Activated T-helper 17 cell treated with anti-CD3 and anti-CD28 coated beads, Interleukin-2, amount 50 U/mL, for 72 hours (primary cell): ENCODE results near the gene CCDC3. TPM values are rescaled to one million over a fixed set of nuclear protein-coding genes. Genes with fewer than 3 reads are reported as not detected.

Source experiments
- ATAC-seq: fragments of 150-1000 bp; cut with Tn5 transposase; replicated peaks from 2 replicates; pipeline ENCODE4 v1.10.0; 2021; ENCODE audit warnings: mild to moderate bottlenecking, moderate library complexity
- H3K27ac Mint-ChIP-seq: one replicate; pipeline ENCODE4 v1.8.0; 2022; ENCODE audit warnings: mixed read lengths
- H3K27me3 Mint-ChIP-seq: one replicate; pipeline ENCODE4 v1.8.0; 2022; ENCODE audit warnings: mixed read lengths
- H3K36me3 Mint-ChIP-seq: one replicate; pipeline ENCODE4 v1.8.0; 2022; ENCODE audit warnings: low read depth, mild to moderate bottlenecking, mixed read lengths
- H3K4me1 Mint-ChIP-seq: one replicate; pipeline ENCODE4 v1.8.0; 2022; ENCODE audit warnings: mixed read lengths
- H3K4me3 Mint-ChIP-seq: one replicate; pipeline ENCODE4 v1.8.0; 2022; ENCODE audit warnings: mild to moderate bottlenecking, mixed read lengths
- H3K9me3 Mint-ChIP-seq: one replicate; pipeline ENCODE4 v1.8.0; 2022; ENCODE audit warnings: mixed read lengths
- total RNA-seq, 2 donors: library from RNA; stranded (reverse); gene quantifications; one replicate each; pipeline ENCODE4 v1.2.3, GENCODE V29; 2022

Gene CCDC3
- total RNA-seq, 2 donors from 2014 or later: 0.26 to 2.5 TPM

DNA sequence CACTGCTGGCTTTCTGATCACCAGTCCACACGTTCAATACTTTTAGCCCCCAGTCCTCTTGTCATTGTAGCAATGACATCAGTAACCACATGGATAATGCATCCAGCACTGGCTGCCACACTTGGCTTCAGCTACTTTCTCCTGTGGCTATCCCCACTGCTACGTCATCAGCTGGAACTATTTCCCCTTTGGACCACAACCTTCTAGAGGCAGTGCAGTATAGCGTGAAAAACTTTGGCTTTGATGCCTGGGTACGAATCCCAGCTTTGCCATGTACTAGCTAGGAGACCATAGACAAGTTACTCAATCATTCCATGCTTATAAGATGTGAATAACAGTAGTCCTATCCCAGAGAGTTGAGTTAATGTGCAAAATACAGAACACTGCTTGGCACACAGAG lies 63.2 kb downstream of the CCDC3 start:
- no peaks in the 10 kb centered on the region for H3K4me1 Mint-ChIP-seq
- ATAC-seq: no peak
- no peak overlapping the region for H3K4me3 Mint-ChIP-seq

DNA sequence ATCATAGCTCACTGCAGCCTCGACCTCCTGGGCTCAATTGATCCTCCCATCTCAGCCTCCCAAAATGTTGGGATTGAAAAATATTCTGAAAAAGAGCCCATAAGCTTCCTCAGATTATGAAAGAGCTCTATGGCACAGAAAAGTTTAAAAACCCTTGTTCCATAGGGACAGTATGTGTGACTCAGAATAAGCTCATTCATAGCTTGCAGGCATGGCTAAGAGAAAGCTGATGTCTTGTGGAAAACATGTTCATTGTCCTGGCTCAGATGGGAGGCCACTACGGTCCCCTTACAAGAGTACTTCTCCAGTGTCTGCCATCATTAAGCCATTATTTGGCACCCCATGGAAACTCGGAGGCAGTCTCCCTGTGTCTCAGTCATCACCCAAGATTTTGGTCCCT lies 64.0 kb downstream of the CCDC3 start:
- H3K27me3 Mint-ChIP-seq: peaks cover 24% of the 10 kb centered on the region

More for the DNA sequence above, 63.2 kb downstream of the CCDC3 start:
- Mint-ChIP-seq H3K27me3 (peaks cover 21% of the 10 kb centered on the region), H3K36me3 (no peaks in the 10 kb centered on the region), H3K9me3 (no peaks in the 10 kb centered on the region), H3K27ac (no peak overlapping the region)

DNA sequence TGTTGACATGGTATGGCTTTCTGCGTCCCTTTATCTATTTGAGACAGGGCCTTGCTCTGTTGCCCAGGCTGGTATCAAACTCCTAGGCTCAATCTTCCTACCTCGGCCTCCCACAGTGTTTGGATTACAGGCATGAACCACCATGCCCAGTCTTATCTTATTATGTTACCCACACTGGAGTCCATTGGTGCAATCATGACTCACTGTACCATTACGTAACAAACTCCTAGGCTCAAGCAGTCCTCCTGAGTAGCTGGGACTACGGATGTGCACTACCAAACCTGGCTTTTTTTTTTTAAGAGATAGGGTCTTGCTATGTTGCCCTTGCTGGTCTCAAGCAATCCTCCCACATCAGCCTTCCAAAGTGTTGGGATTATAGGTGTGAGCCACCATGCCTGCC lies 66.7 kb downstream of the CCDC3 start:
- Mint-ChIP-seq H3K36me3 (no peaks in the 10 kb centered on the region), H3K4me3 (no peak overlapping the region), H3K27ac (no peak overlapping the region), H3K9me3 (no peaks in the 10 kb centered on the region), H3K27me3 (peaks cover 17% of the 10 kb centered on the region), H3K4me1 (no peaks in the 10 kb centered on the region)
- no peak for ATAC-seq

More for the DNA sequence above, 64.0 kb downstream of the CCDC3 start:
- Mint-ChIP-seq H3K27ac (no peak overlapping the region), H3K36me3 (no peaks in the 10 kb centered on the region), H3K4me3 (no peak overlapping the region), H3K4me1 (no peaks in the 10 kb centered on the region), H3K9me3 (no peaks in the 10 kb centered on the region)
- no peak for ATAC-seq

DNA sequence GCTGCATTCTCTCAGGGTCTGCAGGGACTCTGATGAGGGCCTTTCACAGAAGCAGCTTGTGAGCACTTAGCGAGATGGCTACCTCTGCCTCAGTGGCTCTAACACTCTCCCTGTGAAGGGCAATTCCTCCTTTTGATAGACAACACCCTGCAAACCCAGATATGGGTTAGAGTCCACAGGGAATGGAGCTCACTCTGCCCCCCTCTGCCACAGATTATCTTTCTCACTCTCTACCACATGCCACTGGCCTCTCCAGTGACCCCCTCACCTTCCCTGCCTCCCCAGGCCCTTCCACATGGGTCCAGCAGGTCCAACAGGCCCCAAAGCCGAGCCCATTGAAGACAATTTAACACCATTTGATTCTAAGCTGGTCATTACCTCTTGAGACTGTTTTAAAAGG lies 72.1 kb downstream of the CCDC3 start:
- Mint-ChIP-seq H3K4me1 (no peaks in the 10 kb centered on the region), H3K36me3 (no peaks in the 10 kb centered on the region), H3K9me3 (no peaks in the 10 kb centered on the region), H3K27me3 (peaks cover 7% of the 10 kb centered on the region), H3K4me3 (no peak overlapping the region), H3K27ac (no peak overlapping the region)
- ATAC-seq: no peak

DNA sequence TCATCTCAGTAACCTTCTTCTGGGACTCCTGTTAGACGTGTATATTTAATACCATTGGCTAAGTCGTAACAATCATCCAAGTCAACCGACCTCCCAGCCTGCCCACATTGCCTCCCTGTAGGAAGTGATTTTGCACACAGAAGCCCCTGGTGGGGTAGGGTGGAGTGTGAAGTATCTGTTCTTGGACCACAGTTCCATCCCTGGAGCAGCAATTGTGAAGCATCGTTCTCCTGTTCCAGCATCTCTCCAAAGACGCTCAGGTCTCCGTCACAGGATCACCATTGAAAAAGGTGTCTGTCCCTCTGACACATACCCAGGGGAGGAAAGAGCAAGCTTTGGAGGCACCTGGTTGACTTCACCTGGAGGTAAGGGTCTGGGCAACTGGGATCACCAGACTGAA lies 72.9 kb downstream of the CCDC3 start:
- no peak for ATAC-seq
- Mint-ChIP-seq H3K4me1 (no peaks in the 10 kb centered on the region), H3K27me3 (peaks cover 7% of the 10 kb centered on the region), H3K36me3 (no peaks in the 10 kb centered on the region), H3K27ac (no peak overlapping the region), H3K4me3 (no peak overlapping the region), H3K9me3 (no peaks in the 10 kb centered on the region)

DNA sequence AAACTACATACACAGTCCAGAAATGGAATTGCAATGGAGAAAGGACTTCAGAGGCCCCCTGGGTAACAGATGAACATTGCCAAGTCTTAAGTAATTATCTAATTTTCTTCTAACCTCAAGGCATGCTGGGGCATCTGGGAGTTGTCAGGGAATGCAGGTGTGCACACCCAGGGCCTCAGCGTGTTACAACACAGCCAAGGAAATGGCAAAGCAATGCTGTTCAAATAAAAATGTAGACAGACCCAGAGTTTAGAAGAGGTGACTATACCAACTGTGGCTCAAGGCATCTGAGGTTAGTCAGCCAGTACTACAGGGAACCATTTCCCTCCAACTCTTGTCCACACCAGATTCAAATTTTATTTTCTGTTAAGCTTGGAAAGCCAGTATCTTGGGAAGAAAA lies 73.6 kb downstream of the CCDC3 start:
- Mint-ChIP-seq H3K4me3 (no peak overlapping the region), H3K9me3 (no peaks in the 10 kb centered on the region), H3K27me3 (peaks cover 6% of the 10 kb centered on the region), H3K36me3 (no peaks in the 10 kb centered on the region), H3K4me1 (no peaks in the 10 kb centered on the region), H3K27ac (no peak overlapping the region)
- no peak for ATAC-seq

DNA sequence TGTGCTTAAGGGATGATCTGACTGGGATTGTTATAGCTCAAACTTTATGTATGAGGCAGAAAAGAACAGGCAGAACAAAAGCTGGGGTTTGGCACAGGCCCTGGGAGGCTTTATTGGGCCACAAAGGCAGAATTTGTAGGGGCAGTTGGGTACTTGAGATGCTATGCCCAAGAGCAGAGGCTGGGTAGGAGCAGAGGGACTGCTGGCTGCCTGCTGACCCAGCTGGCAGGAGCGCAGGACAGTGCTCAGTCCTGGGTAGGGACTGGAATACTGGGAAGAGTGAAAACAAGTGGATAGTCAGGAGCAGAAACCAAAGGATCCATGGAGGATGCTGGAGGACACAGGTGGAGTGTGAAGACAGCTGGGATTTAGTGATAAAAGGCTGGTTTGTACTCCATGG lies 75.7 kb downstream of the CCDC3 start:
- Mint-ChIP-seq H3K4me1 (no peaks in the 10 kb centered on the region), H3K4me3 (no peak overlapping the region), H3K27me3 (peaks cover 11% of the 10 kb centered on the region), H3K9me3 (no peaks in the 10 kb centered on the region), H3K36me3 (no peaks in the 10 kb centered on the region), H3K27ac (no peak overlapping the region)
- ATAC-seq: no peak

DNA sequence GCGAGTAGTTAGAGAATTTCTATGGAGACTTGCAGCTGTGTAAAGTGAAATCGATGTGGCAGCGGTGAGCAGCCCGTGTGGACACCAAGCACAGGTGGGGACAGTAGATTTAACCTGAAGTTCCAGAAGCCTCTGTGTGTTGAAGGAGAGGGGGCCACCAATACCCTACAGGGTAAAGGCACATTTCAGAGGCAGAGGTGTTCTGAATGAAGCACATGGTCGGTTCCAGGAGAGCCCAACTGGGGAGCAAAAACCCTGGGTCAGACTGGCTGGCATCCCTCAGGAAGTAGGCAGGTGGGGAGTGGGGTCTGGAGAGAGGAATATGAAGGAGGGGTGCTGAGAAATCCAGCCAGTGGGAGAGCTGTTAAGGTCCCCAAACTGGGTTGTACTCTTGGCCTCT lies 76.6 kb downstream of the CCDC3 start:
- H3K4me3 Mint-ChIP-seq: no peak overlapping the region
- no peak overlapping the region for H3K27ac Mint-ChIP-seq
- peaks cover 11% of the 10 kb centered on the region for H3K27me3 Mint-ChIP-seq
- H3K9me3 Mint-ChIP-seq: no peaks in the 10 kb centered on the region
- no peaks in the 10 kb centered on the region for H3K36me3 Mint-ChIP-seq
- H3K4me1 Mint-ChIP-seq: no peaks in the 10 kb centered on the region
- no peak for ATAC-seq

DNA sequence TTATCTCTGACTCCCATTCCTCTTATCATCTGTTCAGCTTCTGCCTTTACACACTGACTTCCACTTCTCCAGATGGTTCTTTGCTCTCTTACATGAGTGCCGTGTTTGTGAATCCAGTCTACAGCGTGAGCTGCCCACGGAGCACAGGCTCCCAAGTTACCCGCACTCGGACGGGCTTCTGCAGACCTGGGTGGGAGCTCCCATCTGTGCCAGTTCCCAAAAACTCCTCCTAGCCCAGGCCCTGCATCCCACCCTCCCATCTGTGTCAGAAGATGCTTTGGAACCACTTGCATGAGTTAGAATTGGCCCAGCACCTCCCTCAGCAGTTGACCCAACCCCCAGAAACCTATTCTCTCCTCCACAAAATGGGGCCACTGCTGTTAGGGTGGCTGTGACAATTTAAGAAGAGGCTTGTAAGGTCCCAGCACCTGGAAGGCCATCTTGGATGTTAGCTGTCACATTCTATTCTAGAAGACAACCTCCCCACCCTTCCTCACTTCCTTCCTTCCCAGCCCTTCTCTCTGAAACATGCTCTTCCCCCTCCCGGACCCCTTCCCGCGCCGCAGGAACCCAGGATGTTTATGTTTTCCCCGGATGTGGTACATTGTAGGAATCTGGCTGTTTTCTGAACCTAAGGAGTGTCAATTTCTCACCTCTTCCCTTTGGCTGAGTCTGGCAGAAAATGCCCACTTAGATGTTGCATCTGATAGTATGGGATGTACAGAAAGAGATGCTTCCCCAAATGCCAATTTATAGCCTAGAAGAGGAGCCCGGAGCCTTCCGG lies 79.2 kb downstream of the CCDC3 start:
- H3K27ac Mint-ChIP-seq: no peak overlapping the region
- H3K9me3 Mint-ChIP-seq: no peaks in the 10 kb centered on the region
- no peak overlapping the region for H3K4me3 Mint-ChIP-seq
- no peak for ATAC-seq
- H3K27me3 Mint-ChIP-seq: peaks cover 9% of the 10 kb centered on the region
- no peaks in the 10 kb centered on the region for H3K36me3 Mint-ChIP-seq
- H3K4me1 Mint-ChIP-seq: no peaks in the 10 kb centered on the region

DNA sequence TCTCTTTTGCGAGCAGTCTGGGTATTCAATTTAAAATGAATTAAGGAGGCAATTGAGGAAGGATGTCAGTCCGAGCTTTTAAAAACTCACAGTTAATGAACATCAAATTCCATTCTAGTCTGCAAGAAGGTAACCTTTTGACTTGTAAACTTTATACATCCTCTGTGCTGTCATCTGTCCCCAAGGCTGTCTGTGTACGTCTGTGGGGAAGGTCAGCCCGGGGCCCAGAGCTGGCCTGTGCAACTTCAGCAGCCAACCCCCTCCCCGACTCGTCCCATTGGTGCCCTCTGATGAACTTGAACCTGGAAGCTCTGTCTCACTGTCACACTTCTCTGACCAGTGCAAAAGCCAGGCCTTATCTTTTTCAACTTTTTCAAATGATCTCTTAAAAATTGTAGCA lies 80.3 kb downstream of the CCDC3 start:
- Mint-ChIP-seq H3K27me3 (peaks cover 9% of the 10 kb centered on the region), H3K27ac (no peak overlapping the region), H3K9me3 (no peaks in the 10 kb centered on the region), H3K4me1 (no peaks in the 10 kb centered on the region), H3K4me3 (no peak overlapping the region), H3K36me3 (no peaks in the 10 kb centered on the region)
- no peak for ATAC-seq

DNA sequence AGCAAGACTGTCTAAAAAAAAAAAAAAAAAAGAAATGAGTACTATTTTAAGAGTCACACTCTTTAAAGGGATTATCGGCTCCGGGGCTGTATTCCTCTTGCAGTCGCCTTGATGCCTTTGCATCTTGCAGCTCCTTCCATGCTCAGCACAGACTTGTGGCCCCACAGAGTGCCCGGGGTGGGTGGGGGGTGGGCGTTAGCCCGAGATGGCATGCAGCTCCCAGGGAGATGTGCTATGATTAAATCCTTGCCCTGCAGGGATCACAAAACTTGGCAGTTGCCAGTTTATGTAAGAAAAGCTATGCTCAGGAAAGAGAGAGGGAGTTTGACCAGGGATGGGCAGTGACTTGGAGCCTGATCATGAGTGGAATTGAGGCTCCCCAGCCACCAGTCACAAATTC lies 81.9 kb downstream of the CCDC3 start:
- Mint-ChIP-seq H3K36me3 (no peaks in the 10 kb centered on the region), H3K27ac (no peak overlapping the region), H3K4me1 (no peaks in the 10 kb centered on the region), H3K9me3 (no peaks in the 10 kb centered on the region), H3K27me3 (peaks cover 12% of the 10 kb centered on the region), H3K4me3 (no peak overlapping the region)
- ATAC-seq: no peak

DNA sequence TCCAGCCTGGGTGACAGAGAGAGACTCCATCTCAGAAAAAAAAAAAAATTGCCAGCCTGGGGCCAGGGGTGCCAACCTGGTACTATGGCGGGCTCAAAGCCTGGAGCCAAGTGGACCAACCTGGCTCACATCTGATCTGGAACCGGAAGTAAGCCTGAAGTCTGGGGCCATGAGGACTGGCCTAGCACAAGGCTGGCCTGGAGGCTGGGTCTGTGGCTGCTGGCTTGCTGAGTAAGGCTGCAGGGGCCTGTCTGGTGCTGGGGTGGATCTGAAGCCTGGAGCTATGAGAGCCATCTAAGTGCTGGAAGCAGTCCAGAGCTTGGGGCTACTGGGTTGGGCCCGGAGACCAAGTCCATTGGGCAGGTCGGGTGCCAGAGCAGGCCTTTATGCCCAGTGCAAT lies 84.9 kb downstream of the CCDC3 start:
- Mint-ChIP-seq H3K36me3 (no peaks in the 10 kb centered on the region), H3K27me3 (peaks cover 20% of the 10 kb centered on the region), H3K4me1 (no peaks in the 10 kb centered on the region), H3K4me3 (no peak overlapping the region), H3K9me3 (no peaks in the 10 kb centered on the region), H3K27ac (no peak overlapping the region)
- ATAC-seq: no peak

DNA sequence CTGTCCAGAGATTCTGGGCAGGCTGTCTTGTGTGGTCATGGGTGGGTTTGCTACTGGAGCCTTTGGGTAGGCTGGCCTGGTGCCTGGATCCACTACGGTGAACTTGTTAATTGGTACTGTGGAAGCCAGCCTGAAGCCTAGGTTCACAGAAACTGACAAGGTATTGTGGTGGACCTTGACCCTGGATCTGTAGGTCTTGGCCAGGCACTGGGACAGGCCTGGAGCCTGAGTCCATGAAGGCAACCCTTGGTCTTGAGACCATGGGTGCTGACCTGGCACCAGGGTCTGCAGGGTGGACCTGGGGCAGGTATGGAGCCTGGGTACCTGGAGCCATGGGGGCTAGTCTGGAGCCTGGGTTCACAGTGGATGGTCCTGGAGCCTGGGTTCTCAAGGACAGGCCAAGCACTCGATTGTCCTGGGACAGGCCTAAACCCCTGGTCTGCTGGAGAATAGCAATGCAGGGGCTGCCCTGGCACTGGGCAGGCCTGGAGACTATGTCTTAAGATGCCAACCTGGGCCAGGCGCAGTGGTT lies 85.8 kb downstream of the CCDC3 start:
- no peaks in the 10 kb centered on the region for H3K9me3 Mint-ChIP-seq
- no peak for ATAC-seq
- peaks cover 24% of the 10 kb centered on the region for H3K27me3 Mint-ChIP-seq
- no peak overlapping the region for H3K4me3 Mint-ChIP-seq
- H3K36me3 Mint-ChIP-seq: no peaks in the 10 kb centered on the region
- H3K27ac Mint-ChIP-seq: no peak overlapping the region
- H3K4me1 Mint-ChIP-seq: no peaks in the 10 kb centered on the region

DNA sequence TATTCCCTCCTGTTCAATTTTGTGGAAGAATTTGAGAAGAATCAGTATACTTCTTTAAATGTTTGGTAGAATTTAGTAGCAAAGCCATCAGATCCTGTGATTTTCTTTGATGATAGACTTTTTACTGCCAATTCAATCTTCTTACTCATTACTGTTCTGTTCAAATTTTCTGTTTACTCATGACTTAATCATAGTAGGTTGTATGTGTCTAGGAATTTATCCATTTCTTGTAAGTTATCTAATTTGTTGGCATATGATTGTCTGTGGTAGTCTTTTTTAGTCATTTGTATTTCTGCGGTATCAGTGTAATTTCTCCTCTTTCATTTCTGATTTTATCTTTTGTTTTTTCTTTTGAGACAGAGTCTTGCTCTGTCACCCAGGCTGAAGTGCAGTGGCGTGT lies 87.4 kb downstream of the CCDC3 start:
- ATAC-seq: peak; percentile 72
- no peaks in the 10 kb centered on the region for H3K9me3 Mint-ChIP-seq
- peaks cover 24% of the 10 kb centered on the region for H3K27me3 Mint-ChIP-seq
- H3K4me3 Mint-ChIP-seq: no peak overlapping the region
- no peaks in the 10 kb centered on the region for H3K36me3 Mint-ChIP-seq
- no peak overlapping the region for H3K27ac Mint-ChIP-seq
- H3K4me1 Mint-ChIP-seq: no peaks in the 10 kb centered on the region

DNA sequence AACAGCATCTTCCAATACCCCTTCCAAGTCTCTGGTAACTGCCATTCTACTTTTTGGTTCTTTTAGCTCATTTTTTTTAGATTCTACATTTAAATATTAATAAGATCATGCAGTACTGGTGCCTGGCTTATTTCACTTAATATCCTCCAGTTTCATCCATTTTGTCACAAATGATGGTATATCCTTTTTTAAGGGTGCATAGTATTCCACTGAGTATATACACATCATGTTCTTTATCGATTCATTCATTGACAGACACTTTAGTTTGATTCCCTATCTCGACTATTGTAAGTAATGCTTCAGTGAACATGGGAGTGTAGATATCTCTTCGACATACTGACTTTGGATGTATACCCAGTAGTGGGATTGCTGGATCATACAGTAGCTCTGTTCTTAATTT lies 89.7 kb downstream of the CCDC3 start:
- no peak overlapping the region for H3K27ac Mint-ChIP-seq

More for the DNA sequence above, 89.7 kb downstream of the CCDC3 start:
- H3K4me1 Mint-ChIP-seq: no peaks in the 10 kb centered on the region
- H3K4me3 Mint-ChIP-seq: no peak overlapping the region
- H3K27me3 Mint-ChIP-seq: peaks cover 27% of the 10 kb centered on the region
- H3K36me3 Mint-ChIP-seq: no peaks in the 10 kb centered on the region
- no peaks in the 10 kb centered on the region for H3K9me3 Mint-ChIP-seq
- no peak for ATAC-seq
